Duodenal mucosa (tissue), 2 donors: ENCODE data around the gene MFSD1.

ENCODE experiments used
- H3K27ac ChIP-seq: one replicate; pipeline ENCODE4 v1.7.0; 2013; ENCODE audit warnings: low read depth, low read length
- H3K27me3 ChIP-seq, 2 donors: one replicate each; pipeline ENCODE4 v1.7.0; 2013; ENCODE audit warnings: low read length in 2 of 2, control low read depth in 1 of 2; ENCODE audit not compliant: insufficient read depth in 2 of 2, control insufficient read depth in 1 of 2
- H3K36me3 ChIP-seq, 2 donors: one replicate each; pipeline ENCODE4 v1.7.0; 2013; ENCODE audit warnings: low read length in 2 of 2, control low read depth in 1 of 2; ENCODE audit not compliant: insufficient read depth in 2 of 2, control insufficient read depth in 1 of 2
- H3K4me1 ChIP-seq, 2 donors: one replicate each; pipeline ENCODE4 v1.7.0; 2013; ENCODE audit warnings: low read length in 2 of 2, control low read depth in 1 of 2; ENCODE audit not compliant: insufficient read depth in 2 of 2, control insufficient read depth in 1 of 2
- H3K4me3 ChIP-seq, 2 donors: one replicate each; pipeline ENCODE4 v1.7.0; 2013; ENCODE audit warnings: low read length in 2 of 2, low read depth in 1 of 2
- H3K9ac ChIP-seq, 2 donors: one replicate each; pipeline ENCODE4 v1.7.0; 2013; ENCODE audit warnings: low read length in 2 of 2, low read depth in 1 of 2
- H3K9me3 ChIP-seq, 2 donors: one replicate each; pipeline ENCODE4 v1.7.0; 2013; ENCODE audit warnings: low read length in 2 of 2, control low read depth in 1 of 2; ENCODE audit not compliant: control insufficient read depth in 1 of 2

Gene MFSD1

DNA sequence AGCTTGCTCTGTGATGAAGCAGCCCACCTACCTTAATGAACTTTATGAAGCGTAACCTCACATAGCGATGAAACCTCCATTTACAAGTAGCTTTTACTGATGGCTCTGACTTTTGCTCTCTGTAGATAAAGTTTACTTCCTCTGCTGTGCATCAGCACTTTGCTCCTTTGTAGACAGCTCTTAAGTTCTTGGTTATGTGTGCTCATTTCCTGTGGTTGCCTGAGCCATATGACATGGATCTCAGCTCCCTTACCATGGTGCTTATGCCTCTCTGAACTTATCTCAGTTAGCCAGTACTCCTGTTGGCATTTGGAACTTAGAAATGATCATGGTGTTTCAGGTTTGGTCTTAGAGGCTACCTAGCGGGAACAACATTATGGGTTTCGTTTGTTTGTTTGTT is 7.8 kb downstream of the MFSD1 start:
- Histone ChIP-seq H3K36me3 (peaks cover 41 to 44% of the 10 kb centered on the region in 2 donors), H3K9me3 (no peaks in the 10 kb centered on the region), H3K27me3 (no peaks in the 10 kb centered on the region), H3K4me1 (peaks cover 0 to 4% of the 10 kb centered on the region in 2 donors), H3K9ac (no peak overlapping the region), H3K27ac (no peak overlapping the region), H3K4me3 (no peak overlapping the region)

DNA sequence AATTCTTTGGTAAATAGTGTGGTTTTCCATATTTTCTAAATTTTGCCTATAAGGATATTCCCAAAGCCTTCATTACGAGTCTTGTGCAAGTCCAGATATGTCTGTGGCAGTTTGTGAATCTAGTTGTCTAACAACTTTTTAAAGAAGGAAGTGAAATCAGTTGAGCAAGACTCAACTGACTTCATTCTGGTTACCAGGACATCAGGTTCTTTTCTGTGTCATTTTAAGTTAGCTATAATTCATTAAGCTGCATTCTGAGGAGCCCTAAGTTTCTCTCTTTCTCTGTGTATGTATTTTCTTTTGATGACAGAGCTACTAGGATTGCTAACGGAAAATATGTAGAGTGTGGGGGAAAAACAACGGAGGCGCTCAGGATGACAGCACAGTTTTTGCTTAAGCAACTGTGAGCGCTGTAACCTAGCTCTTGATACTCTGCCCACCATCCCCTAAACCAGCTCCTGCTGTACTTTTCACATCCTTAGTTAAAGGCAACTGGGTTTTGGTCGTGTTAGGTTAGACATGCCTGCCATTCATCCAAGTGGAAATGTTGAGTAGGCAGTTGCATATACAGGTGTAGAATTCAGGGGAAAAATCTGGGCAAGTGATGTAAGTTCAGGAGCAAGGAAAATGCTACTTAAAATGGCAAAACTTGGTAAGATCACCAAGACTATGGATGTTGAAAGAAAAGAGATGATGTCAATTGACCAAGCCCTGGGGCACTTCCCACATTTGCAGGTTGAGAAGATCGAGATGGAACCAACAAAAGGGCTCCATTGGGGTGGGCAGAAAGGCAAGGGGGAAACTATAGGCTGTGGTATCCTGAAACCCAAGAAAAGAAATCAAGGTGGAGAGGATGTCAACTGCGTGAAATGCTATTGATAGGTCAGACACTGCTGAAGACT is 9.2 kb downstream of the MFSD1 start:
- Histone ChIP-seq H3K4me1 (no peaks in the 10 kb centered on the region), H3K9me3 (no peaks in the 10 kb centered on the region), H3K36me3 (peaks cover 37 to 49% of the 10 kb centered on the region in 2 donors), H3K27ac (no peak overlapping the region), H3K9ac (no peak overlapping the region), H3K27me3 (no peaks in the 10 kb centered on the region), H3K4me3 (no peak overlapping the region)

DNA sequence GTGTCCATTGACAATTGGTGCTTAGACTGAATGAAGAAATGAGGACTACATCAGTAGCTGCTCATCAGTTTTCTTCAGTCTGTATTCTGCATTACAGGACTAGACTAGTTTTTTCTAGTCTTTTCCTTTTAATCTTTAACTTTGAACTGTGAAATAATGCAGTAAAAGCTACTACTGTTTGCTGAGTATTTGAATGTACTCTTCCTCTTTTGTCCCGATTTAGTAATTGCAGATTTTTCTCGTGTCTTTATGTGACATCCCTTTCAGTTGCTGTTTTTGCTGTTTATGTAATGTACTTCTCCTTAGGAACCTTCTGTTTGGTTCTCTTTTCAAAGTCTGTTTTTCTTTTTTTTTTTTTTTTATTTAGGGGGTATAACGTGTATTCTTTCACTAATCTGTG is 17.4 kb downstream of the MFSD1 start:
- Histone ChIP-seq H3K9me3 (no peaks in the 10 kb centered on the region), H3K36me3 (peaks cover 31 to 48% of the 10 kb centered on the region in 2 donors), H3K4me1 (no peaks in the 10 kb centered on the region), H3K9ac (no peak overlapping the region), H3K27me3 (no peaks in the 10 kb centered on the region), H3K4me3 (no peak overlapping the region), H3K27ac (no peak overlapping the region)

DNA sequence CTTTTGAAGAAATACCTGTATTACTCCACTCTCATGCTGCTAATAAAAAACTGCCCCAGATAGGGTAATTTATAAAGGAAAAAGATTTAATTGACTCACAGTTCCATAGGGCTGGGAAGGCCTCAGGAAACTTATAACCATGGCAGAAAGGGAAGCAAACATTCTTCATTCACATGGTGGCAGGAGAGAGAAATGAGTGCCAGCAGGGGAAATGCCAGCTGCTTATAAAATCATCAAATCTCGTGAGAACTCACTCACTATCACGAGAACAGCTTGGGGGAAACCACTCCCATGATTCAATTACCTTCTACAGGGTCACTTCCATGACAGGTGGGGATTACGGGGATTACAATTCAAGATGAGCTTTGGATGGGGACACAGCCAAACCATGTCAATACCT is 18.7 kb downstream of the MFSD1 start:
- H3K27me3 ChIP-seq = no peaks in the 10 kb centered on the region
- H3K9me3 ChIP-seq = no peaks in the 10 kb centered on the region
- H3K4me3 ChIP-seq = no peak overlapping the region
- H3K4me1 ChIP-seq = no peaks in the 10 kb centered on the region
- H3K36me3 ChIP-seq = peaks cover 36 to 51% of the 10 kb centered on the region in 2 donors
- no peak overlapping the region for H3K27ac ChIP-seq
- H3K9ac ChIP-seq = no peak overlapping the region

DNA sequence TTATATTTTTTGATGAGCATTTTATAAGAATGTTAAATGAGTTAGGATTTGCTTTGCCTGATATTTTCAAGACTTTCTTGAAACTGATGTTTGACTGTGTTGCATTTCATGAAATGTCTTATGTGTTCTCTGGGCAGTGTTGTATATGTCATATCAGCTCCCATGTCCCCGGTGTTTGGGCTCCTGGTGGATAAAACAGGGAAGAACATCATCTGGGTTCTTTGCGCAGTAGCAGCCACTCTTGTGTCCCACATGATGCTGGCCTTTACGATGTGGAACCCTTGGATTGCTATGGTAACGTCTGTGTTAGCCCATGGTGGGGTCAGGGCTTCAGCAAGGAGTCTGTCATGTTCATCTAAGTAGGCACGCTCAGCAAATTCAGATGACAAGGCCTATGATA is 20.0 kb downstream of the MFSD1 start:
- Histone ChIP-seq H3K4me1 (no peaks in the 10 kb centered on the region), H3K36me3 (peaks cover 36 to 51% of the 10 kb centered on the region in 2 donors), H3K9me3 (no peaks in the 10 kb centered on the region), H3K27ac (no peak overlapping the region), H3K4me3 (no peak overlapping the region), H3K9ac (no peak overlapping the region), H3K27me3 (no peaks in the 10 kb centered on the region)

DNA sequence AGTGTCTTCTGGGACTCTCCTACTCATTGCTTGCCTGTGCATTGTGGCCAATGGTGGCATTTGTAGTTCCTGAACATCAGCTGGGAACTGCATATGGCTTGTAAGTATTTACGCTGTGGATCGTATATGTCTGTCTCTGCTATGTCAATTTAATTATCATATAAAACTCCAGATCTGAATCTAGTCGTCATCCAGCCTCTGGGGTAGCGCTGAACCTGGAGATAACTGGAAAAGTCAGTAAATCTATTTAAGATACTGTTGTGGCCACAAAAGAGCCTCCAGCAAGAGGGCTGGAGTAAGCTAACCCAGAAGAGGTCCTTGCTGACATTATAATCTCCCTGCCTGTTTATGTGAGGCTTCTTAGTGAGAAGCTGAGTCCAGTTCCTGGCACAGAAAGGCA is 21.6 kb downstream of the MFSD1 start:
- no peaks in the 10 kb centered on the region for H3K4me1 ChIP-seq
- H3K9me3 ChIP-seq = no peaks in the 10 kb centered on the region
- H3K27ac ChIP-seq = no peak overlapping the region
- peaks cover 32 to 44% of the 10 kb centered on the region in 2 donors for H3K36me3 ChIP-seq
- H3K4me3 ChIP-seq = no peak overlapping the region
- no peak overlapping the region for H3K9ac ChIP-seq
- H3K27me3 ChIP-seq = no peaks in the 10 kb centered on the region

DNA sequence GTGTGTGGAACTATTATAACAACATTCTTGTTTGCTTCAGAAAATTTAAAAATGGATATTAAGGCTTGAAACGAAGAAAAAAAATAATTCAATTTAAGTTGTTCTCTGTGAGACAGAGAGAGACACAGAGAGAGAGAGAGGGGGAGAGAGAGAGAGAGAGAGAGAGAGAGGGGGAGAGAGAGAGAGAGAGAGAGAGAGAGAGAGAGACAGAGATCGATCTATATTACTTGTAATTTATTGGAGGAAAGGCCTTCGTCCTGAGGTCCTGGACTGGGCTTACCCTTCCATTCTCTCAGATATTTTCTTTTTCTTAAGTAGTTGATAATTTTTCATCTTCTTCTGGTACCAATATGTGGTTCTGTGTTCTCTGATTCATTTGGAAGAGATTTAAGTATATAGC is 25.9 kb downstream of the MFSD1 start:
- H3K27me3 ChIP-seq = no peaks in the 10 kb centered on the region
- H3K4me1 ChIP-seq = no peaks in the 10 kb centered on the region
- no peak overlapping the region for H3K9ac ChIP-seq
- no peak overlapping the region for H3K4me3 ChIP-seq
- H3K36me3 ChIP-seq = peaks cover 28 to 34% of the 10 kb centered on the region in 2 donors
- no peaks in the 10 kb centered on the region for H3K9me3 ChIP-seq
- no peak overlapping the region for H3K27ac ChIP-seq

DNA sequence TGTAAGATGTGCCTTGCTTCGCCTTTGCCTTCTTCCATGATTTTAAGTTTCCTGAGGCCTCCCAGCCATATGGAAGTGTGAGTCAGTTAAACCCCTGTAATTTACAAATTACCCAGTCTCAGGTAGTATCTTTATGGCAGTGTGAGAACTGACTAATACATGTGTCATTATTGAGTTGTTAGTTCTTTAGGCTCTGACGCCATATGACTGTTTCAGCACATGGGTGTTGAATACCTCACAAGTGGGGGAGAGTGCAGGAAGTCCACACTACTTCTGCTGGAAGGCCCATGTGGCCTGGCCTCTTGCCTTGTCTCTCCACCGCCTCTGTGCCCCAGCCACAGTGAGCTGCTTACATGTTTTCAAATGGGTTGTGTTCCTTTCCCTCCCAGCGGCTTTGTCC is 28.5 kb downstream of the MFSD1 start:
- H3K9ac ChIP-seq = no peak overlapping the region
- H3K27me3 ChIP-seq = no peaks in the 10 kb centered on the region
- no peak overlapping the region for H3K27ac ChIP-seq

DNA sequence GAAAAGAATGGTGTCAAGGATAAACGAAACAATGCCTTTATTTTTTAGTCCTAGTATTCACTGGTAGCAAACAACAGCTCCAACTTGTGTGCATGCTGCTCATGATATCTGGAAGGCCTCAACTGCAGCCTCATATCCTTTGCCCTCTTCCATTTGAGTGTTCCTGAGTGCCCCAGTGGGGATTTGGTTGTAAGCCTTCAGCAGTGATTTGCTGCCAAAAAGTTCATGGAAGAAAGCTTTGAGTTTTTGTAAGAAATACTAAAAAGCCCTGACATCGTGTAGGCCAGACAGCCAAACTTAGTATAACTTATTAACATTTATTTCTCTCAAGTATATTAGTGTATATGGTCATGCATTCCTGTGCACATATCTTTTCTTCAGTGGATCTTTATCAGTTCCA is 30.0 kb downstream of the MFSD1 start:
- Histone ChIP-seq H3K36me3 (peaks cover 11 to 13% of the 10 kb centered on the region in 2 donors), H3K9me3 (no peaks in the 10 kb centered on the region), H3K4me1 (no peaks in the 10 kb centered on the region), H3K27ac (no peak overlapping the region), H3K27me3 (no peaks in the 10 kb centered on the region), H3K4me3 (no peak overlapping the region), H3K9ac (no peak overlapping the region)

More for the DNA sequence above, 28.5 kb downstream of the MFSD1 start:
- H3K9me3 ChIP-seq = no peaks in the 10 kb centered on the region
- H3K4me3 ChIP-seq = no peak overlapping the region
- no peaks in the 10 kb centered on the region for H3K4me1 ChIP-seq
- H3K36me3 ChIP-seq = peaks cover 13% of the 10 kb centered on the region in 2 donors

DNA sequence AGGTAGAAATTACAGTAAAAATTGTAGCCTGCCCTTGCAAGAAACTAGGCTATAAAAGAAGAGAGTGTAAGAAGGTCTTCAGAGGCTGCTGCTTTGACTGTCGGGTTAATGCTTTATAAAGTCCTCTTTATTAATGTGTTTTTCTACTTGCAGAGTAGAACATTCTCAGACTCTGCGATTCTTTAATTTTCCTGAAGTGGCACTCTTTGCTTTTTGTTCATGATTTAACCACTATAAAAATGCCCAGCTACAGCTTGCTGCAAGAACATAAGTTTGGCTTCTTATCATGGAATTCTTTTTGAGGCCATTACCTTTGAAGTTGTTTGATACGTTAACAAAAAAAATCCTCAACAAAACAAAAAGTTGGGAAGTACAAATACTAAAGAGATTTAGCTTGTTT is 33.8 kb downstream of the MFSD1 start:
- Histone ChIP-seq H3K27me3 (no peaks in the 10 kb centered on the region), H3K9ac (no peak overlapping the region), H3K36me3 (peaks cover 0 to 2% of the 10 kb centered on the region in 2 donors), H3K27ac (no peak overlapping the region), H3K9me3 (no peaks in the 10 kb centered on the region), H3K4me3 (no peak overlapping the region), H3K4me1 (no peaks in the 10 kb centered on the region)
